Measurements from ENCODE around the gene ZBTB44.

- TF ChIP-seq CTCF (IDR thresholded peaks at IDR 0.05) (no peak), POLR2AphosphoS5 (IDR thresholded peaks at IDR 0.05) (no peak)
These were observed 95.6 kb downstream of the ZBTB44 start for GRCh38 chr11:130219148-130219547.
